ENCODE results near the gene MRPL47. TPM values are rescaled to one million over a fixed set of nuclear protein-coding genes. Genes with fewer than 3 reads are reported as not detected.
"Not testable (repeated sequence)": the region's sequence is repeated elsewhere in the genome, so short reads cannot be mapped to it uniquely, and the experiment has no call there.

Gene MRPL47
- total RNA-seq (2014; rRNA removed; shearing (Covaris generic)), result 66.6 and 68.9 TPM in 2 replicates

DNA sequence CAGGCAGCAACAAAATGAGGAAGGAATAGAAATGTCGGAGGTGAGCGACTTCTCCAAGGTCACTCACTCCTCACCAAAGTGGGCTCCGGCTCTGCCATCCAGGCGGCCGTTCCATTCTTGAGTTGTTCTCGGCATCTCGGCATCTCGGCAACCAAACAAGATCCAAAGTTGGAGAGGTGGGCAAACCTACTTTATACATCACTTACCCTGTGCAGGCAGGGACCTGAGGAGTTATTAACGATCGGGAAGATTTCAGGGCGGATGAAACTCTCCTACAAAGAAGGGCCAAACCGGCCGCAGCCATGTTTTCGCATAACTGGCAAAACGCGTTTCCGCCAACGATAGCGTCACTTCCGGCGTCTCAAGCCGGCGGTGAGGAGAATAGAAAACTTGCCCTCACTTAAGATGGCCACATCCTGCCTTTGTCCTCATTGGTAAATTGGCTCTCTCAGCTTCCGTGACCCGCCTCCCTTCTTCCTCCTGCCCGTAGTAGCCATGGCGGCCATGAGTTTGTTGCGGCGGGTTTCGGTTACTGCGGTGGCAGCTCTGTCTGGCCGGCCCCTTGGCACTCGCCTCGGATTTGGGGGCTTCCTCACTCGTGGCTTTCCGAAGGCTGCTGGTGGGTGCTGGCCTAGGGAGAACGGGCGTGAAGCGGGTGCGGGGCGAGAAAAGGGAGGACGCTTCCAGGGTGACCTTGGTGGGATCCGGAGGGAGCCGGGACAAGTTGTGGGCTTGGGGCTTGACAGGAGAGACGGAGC lies at the start of gene MRPL47, which contains the start of gene NDUFB5:
Gene MRPL47, minus strand, starts transcription at position 318 of the 758 bp plus-strand sequence. Its CDS starts 14 bp downstream, at position 304.
Gene NDUFB5, plus strand, starts transcription at position 474 of the 758 bp plus-strand sequence. Its CDS starts 22 bp downstream, at position 496.
- Histone ChIP-seq H3K4me3 (ENCODE audit: insufficient read depth, low read depth, low read length) (peak within 1 kb of the TSS; percentile 89), H3K27me3 (ENCODE audit: control insufficient read depth, insufficient read depth, low read length) (no peaks in the 10 kb centered on the region), H3K36me3 (replicated peaks; ENCODE audit: control insufficient read depth, insufficient read depth, low read length) (peaks cover 16% of the 10 kb centered on the region)
- peak; percentile 90 for DNase-seq

DNA sequence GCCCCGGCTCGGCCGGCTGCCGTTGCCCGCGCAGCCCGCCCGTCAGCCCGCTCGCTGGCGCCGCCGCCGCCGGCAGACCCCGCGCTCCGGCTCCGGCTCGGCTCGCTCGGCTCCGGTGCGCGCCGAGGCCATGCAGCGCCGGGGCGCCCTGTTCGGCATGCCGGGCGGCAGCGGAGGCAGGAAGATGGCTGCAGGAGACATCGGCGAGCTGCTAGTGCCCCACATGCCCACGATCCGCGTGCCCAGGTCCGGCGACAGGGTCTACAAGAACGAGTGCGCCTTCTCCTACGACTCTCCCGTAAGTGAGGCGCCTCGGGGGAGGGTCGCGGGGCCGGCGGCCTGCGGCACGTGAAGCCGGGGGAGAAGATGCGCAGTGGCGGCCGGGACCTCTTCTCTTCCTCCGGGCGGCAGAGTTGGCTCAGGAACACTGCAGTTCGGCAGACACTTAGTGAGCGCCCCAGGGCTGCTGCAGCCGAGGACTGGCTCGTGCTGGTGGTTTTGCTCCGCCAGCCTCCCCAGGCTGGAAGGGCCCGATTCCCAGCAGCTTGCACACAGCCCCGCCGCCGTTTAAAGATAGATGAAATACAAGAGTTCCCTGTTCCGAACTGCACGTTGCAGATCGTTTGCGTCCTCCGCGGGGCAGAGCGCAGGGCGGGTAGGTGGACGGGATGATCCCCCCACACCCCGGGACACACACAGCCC lies 48.8 kb upstream of the MRPL47 start:
- DNase-seq, result peak; percentile 81

DNA sequence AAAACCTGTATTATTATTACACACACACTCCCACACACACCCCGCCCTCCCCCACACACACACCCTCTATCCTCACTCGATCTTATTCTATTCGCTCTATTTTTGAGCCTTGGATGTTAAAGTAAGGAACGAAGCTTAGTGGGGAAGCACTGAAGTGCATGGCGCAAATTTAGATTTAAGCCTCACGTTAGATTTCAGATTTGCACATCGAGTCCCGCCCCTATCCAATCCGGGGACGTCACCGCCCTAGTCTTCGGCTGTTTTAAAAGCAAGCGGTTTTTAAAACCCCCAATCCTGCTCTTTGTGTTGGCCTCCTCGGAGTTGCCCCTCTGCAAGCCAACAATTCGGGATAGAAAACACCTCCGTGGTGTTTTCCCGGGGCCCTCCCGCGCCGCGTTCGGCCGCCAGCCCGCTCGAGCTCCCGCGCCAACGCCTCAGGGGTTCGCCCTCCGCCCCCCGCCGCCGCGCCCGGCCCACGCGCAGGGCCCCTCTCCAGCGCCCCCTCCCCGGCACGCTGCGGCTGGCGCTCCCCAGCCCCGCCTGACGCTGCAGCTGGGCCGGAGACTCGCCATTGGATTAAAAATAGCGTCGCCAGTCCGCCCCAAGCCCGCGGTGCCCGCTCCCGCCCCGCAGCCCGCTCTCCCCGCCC lies 48.1 kb upstream of the MRPL47 start, which contains the start of gene USP13:
Gene USP13, plus strand, starts transcription at position 594 of the 649 bp plus-strand sequence. CDS start 186 bp downstream, outside the sequence.
- H3K27me3 ChIP-seq (ENCODE audit: control insufficient read depth, insufficient read depth, low read length), result no peaks in the 10 kb centered on the region
- H3K36me3 ChIP-seq (replicated peaks; ENCODE audit: control insufficient read depth, insufficient read depth, low read length), result no peaks in the 10 kb centered on the region
- peak; percentile 94 for DNase-seq
- peak within 1 kb of the TSS; percentile 93 for H3K4me3 ChIP-seq (ENCODE audit: insufficient read depth, low read depth, low read length)

More for the DNA sequence above, 48.8 kb upstream of the MRPL47 start:
- Histone ChIP-seq H3K4me3 (ENCODE audit: insufficient read depth, low read depth, low read length) (peak overlapping the region; percentile 93), H3K27me3 (ENCODE audit: control insufficient read depth, insufficient read depth, low read length) (no peaks in the 10 kb centered on the region), H3K36me3 (replicated peaks; ENCODE audit: control insufficient read depth, insufficient read depth, low read length) (no peaks in the 10 kb centered on the region)

DNA sequence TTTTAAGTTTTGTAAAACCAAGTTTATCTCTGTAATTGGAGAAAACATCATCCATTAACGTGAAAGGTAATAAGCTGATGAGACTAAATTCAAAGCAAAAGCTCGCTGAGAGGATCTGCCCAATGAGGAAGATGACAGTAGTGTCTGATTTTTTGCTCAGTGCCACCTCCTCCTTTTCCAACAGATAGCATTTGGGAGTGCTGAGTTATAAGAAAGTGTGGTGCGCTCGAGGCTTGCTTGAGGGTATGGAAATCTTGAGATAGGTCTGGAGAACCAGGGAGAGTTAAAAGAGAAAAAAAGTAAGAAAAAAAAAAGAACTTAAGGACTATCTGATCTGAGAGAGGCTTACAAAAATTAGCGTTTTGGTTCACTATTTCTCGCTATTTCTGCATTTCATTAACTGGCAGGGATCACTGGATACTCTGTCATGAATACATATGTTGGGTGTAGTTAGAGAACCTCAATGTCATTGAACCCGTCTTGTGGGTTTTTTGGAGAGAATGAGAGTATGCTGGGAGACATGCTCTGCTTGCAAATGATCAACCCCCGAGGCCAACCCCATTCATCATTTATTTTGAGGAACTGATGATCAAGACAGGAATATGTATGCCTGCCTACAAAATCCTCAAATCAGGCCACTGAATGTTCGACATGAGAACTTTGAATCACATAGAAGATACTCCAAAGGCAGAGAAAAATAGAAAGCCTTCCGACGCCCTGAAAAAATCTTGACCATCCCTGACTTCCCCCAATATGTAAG lies 47.4 kb upstream of the MRPL47 start:
- DNase-seq, result peak; percentile 15
- Histone ChIP-seq H3K4me3 (ENCODE audit: insufficient read depth, low read depth, low read length) (peak overlapping the region; percentile 93), H3K36me3 (replicated peaks; ENCODE audit: control insufficient read depth, insufficient read depth, low read length) (no peaks in the 10 kb centered on the region), H3K27me3 (ENCODE audit: control insufficient read depth, insufficient read depth, low read length) (no peaks in the 10 kb centered on the region)

- no peak for DNase-seq
- Histone ChIP-seq H3K4me3 (ENCODE audit: insufficient read depth, low read depth, low read length) (no peak overlapping the region), H3K36me3 (replicated peaks; ENCODE audit: control insufficient read depth, insufficient read depth, low read length) (no peaks in the 10 kb centered on the region), H3K27me3 (ENCODE audit: control insufficient read depth, insufficient read depth, low read length) (no peaks in the 10 kb centered on the region)
Observed at GRCh38 chr3:179646177-179646576, 41.7 kb upstream of the MRPL47 start.

- not testable (repeated sequence) for H3K4me3 ChIP-seq (ENCODE audit: insufficient read depth, low read depth, low read length); H3K27me3 ChIP-seq (ENCODE audit: control insufficient read depth, insufficient read depth, low read length); DNase-seq; H3K36me3 ChIP-seq (replicated peaks; ENCODE audit: control insufficient read depth, insufficient read depth, low read length)
Observed at GRCh38 chr3:179643837-179644236, 39.4 kb upstream of the MRPL47 start.

DNA sequence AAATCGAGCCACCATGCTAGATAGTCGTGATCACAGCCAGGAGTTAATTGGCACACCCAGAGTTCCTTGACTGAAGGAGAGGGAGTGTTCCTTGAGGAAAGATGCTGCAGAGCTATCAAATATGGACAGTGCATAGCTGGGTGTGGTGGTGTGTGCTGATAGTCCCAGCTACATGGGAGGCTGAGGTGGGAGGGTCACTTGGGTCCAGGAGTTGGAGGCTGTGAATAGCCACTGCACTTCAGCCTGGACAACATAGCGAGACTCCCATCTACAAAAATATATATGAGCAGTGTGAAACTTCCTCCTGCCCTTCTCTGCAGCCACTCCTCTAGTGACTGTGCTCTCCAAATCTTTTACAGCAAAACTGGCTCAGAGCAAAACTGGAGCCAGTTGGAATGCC lies 38.4 kb upstream of the MRPL47 start:
- DNase-seq, result no peak
- H3K36me3 ChIP-seq (replicated peaks; ENCODE audit: control insufficient read depth, insufficient read depth, low read length), result no peaks in the 10 kb centered on the region
- H3K27me3 ChIP-seq (ENCODE audit: control insufficient read depth, insufficient read depth, low read length), result no peaks in the 10 kb centered on the region
- H3K4me3 ChIP-seq (ENCODE audit: insufficient read depth, low read depth, low read length), result no peak overlapping the region

- Histone ChIP-seq H3K36me3 (replicated peaks; ENCODE audit: control insufficient read depth, insufficient read depth, low read length) (no peaks in the 10 kb centered on the region), H3K4me3 (ENCODE audit: insufficient read depth, low read depth, low read length) (no peak overlapping the region), H3K27me3 (ENCODE audit: control insufficient read depth, insufficient read depth, low read length) (no peaks in the 10 kb centered on the region)
- no peak for DNase-seq
Observed at GRCh38 chr3:179640469-179640868, 36.0 kb upstream of the MRPL47 start.

GRCh38 chr3:179630753-179631451 lies 26.5 kb upstream of the MRPL47 start:
- no peaks in the 10 kb centered on the region for H3K36me3 ChIP-seq (replicated peaks; ENCODE audit: control insufficient read depth, insufficient read depth, low read length)

GRCh38 chr3:179624451-179624850 lies 20.0 kb upstream of the MRPL47 start:
- DNase-seq, result no peak

More at GRCh38 chr3:179630753-179631451, 26.5 kb upstream of the MRPL47 start:
- H3K4me3 ChIP-seq (ENCODE audit: insufficient read depth, low read depth, low read length), result no peak overlapping the region
- H3K27me3 ChIP-seq (ENCODE audit: control insufficient read depth, insufficient read depth, low read length), result no peaks in the 10 kb centered on the region
- no peak for DNase-seq

GRCh38 chr3:179622023-179622422 lies 17.6 kb upstream of the MRPL47 start:
- no peak overlapping the region for H3K4me3 ChIP-seq (ENCODE audit: insufficient read depth, low read depth, low read length)
- DNase-seq, result no peak
- H3K36me3 ChIP-seq (replicated peaks; ENCODE audit: control insufficient read depth, insufficient read depth, low read length), result peaks cover 4% of the 10 kb centered on the region
- no peaks in the 10 kb centered on the region for H3K27me3 ChIP-seq (ENCODE audit: control insufficient read depth, insufficient read depth, low read length)

More at GRCh38 chr3:179624451-179624850, 20.0 kb upstream of the MRPL47 start:
- Histone ChIP-seq H3K36me3 (replicated peaks; ENCODE audit: control insufficient read depth, insufficient read depth, low read length) (peaks cover 1% of the 10 kb centered on the region), H3K4me3 (ENCODE audit: insufficient read depth, low read depth, low read length) (no peak overlapping the region), H3K27me3 (ENCODE audit: control insufficient read depth, insufficient read depth, low read length) (no peaks in the 10 kb centered on the region)

GRCh38 chr3:179615458-179616173 lies 11.2 kb upstream of the MRPL47 start:
- H3K36me3 ChIP-seq (replicated peaks; ENCODE audit: control insufficient read depth, insufficient read depth, low read length), result peaks cover 3% of the 10 kb centered on the region; the same call in 1 of the 2 replicates
- H3K27me3 ChIP-seq (ENCODE audit: control insufficient read depth, insufficient read depth, low read length), result no peaks in the 10 kb centered on the region
- H3K4me3 ChIP-seq (ENCODE audit: insufficient read depth, low read depth, low read length), result no peak overlapping the region
- no peak for DNase-seq

DNA sequence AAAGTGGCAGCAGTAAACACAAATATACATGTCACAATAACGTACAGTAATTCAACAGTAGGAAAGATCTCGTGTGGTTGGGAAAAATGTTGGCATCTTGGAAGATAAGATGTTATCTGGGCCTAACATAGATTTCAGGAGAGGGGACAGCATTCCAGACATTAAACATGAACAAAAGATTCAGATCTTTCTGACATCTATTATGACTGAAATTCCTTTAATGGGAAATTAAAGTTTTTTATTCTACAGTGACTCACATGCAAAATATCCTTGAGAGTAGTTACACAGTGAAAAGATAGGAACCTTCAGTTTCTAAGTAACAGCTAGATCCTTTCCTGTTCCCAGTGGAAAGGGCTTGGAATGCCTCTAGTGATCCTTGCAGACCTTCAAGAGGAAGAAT lies 9.4 kb upstream of the MRPL47 start:
- DNase-seq, result no peak
- peaks cover 3% of the 10 kb centered on the region; the same call in 1 of the 2 replicates for H3K36me3 ChIP-seq (replicated peaks; ENCODE audit: control insufficient read depth, insufficient read depth, low read length)
- no peak overlapping the region for H3K4me3 ChIP-seq (ENCODE audit: insufficient read depth, low read depth, low read length)
- H3K27me3 ChIP-seq (ENCODE audit: control insufficient read depth, insufficient read depth, low read length), result no peaks in the 10 kb centered on the region
